ENCODE data around the gene KCNIP1.
"Not testable (repeated sequence)": the region's sequence is repeated elsewhere in the genome, so short reads cannot be mapped to it uniquely, and the experiment has no call there.

Gene KCNIP1

GRCh38 chr5:170545811-170546210 is 42.0 kb downstream of the KCNIP1 start:
- H4K20me1 ChIP-seq (ENCODE audit: insufficient read depth, low read length) = no peaks in the 10 kb centered on the region

GRCh38 chr5:170546282-170546681 is 42.5 kb downstream of the KCNIP1 start:
- H2AFZ ChIP-seq (ENCODE audit: low read length) = no peak overlapping the region
- H3K9me2 ChIP-seq (ENCODE audit: low read depth, low read length) = no peaks in the 10 kb centered on the region
- H3K9me3 ChIP-seq (ENCODE audit: low read length) = no peaks in the 10 kb centered on the region

More at GRCh38 chr5:170545811-170546210, 42.0 kb downstream of the KCNIP1 start:
- H2AFZ ChIP-seq (ENCODE audit: low read length) = no peak overlapping the region
- no peaks in the 10 kb centered on the region for H3K36me3 ChIP-seq (ENCODE audit: insufficient read depth, low read length)
- no peak overlapping the region for H3K4me3 ChIP-seq (ENCODE audit: low read depth, low read length, poor library complexity, severe bottlenecking)
- H3K9ac ChIP-seq (ENCODE audit: low read length) = no peak overlapping the region
- H3K27me3 ChIP-seq (ENCODE audit: insufficient read depth, low read length) = no peaks in the 10 kb centered on the region; the same call in 1 of the 2 replicates
- no peaks in the 10 kb centered on the region for H3K4me1 ChIP-seq (ENCODE audit: insufficient read depth, low read length, severe bottlenecking)
- H3K9me2 ChIP-seq (ENCODE audit: low read depth, low read length) = no peaks in the 10 kb centered on the region
- H3K79me2 ChIP-seq (ENCODE audit: insufficient read depth, low read length) = no peaks in the 10 kb centered on the region
- H3K9me3 ChIP-seq (ENCODE audit: low read length) = no peaks in the 10 kb centered on the region
- TF ChIP-seq EZH2 (IDR thresholded peaks at IDR 0.05; ENCODE audit: borderline replicate concordance, low read length) (no peak), CTCF (IDR thresholded peaks at IDR 0.05; ENCODE audit: low read length) (no peak)
- H3K27ac ChIP-seq (ENCODE audit: low read depth, low read length, poor library complexity, severe bottlenecking) = no peak overlapping the region
- no peaks in the 10 kb centered on the region for H3F3A ChIP-seq (ENCODE audit: insufficient read depth, low read length)
- H3K4me2 ChIP-seq (ENCODE audit: low read length) = no peak overlapping the region

GRCh38 chr5:170550382-170550781 is 46.6 kb downstream of the KCNIP1 start:
- H3K27me3 ChIP-seq (ENCODE audit: insufficient read depth, low read length) = not testable (repeated sequence)

More at GRCh38 chr5:170546282-170546681, 42.5 kb downstream of the KCNIP1 start:
- TF ChIP-seq CTCF (IDR thresholded peaks at IDR 0.05; ENCODE audit: low read length) (no peak), EZH2 (IDR thresholded peaks at IDR 0.05; ENCODE audit: borderline replicate concordance, low read length) (no peak)
- Histone ChIP-seq H3K4me3 (ENCODE audit: low read depth, low read length, poor library complexity, severe bottlenecking) (no peak overlapping the region), H3K9ac (ENCODE audit: low read length) (no peak overlapping the region), H3K27ac (ENCODE audit: low read depth, low read length, poor library complexity, severe bottlenecking) (no peak overlapping the region), H3K27me3 (ENCODE audit: insufficient read depth, low read length) (no peaks in the 10 kb centered on the region; the same call in 1 of the 2 replicates), H3F3A (ENCODE audit: insufficient read depth, low read length) (no peaks in the 10 kb centered on the region), H3K4me2 (ENCODE audit: low read length) (no peak overlapping the region), H3K79me2 (ENCODE audit: insufficient read depth, low read length) (no peaks in the 10 kb centered on the region), H3K36me3 (ENCODE audit: insufficient read depth, low read length) (no peaks in the 10 kb centered on the region), H3K4me1 (ENCODE audit: insufficient read depth, low read length, severe bottlenecking) (no peaks in the 10 kb centered on the region), H4K20me1 (ENCODE audit: insufficient read depth, low read length) (no peaks in the 10 kb centered on the region)

GRCh38 chr5:170551076-170551475 is 47.3 kb downstream of the KCNIP1 start:
- H4K20me1 ChIP-seq (ENCODE audit: insufficient read depth, low read length) = no peaks in the 10 kb centered on the region
- TF ChIP-seq CTCF (IDR thresholded peaks at IDR 0.05; ENCODE audit: low read length) (no peak), EZH2 (IDR thresholded peaks at IDR 0.05; ENCODE audit: borderline replicate concordance, low read length) (no peak)
- no peaks in the 10 kb centered on the region for H3F3A ChIP-seq (ENCODE audit: insufficient read depth, low read length)
- H3K27me3 ChIP-seq (ENCODE audit: insufficient read depth, low read length) = no peaks in the 10 kb centered on the region
- H3K9me3 ChIP-seq (ENCODE audit: low read length) = no peaks in the 10 kb centered on the region
- H3K79me2 ChIP-seq (ENCODE audit: insufficient read depth, low read length) = no peaks in the 10 kb centered on the region
- H3K4me3 ChIP-seq (ENCODE audit: low read depth, low read length, poor library complexity, severe bottlenecking) = no peak overlapping the region
- no peak overlapping the region for H2AFZ ChIP-seq (ENCODE audit: low read length)
- no peaks in the 10 kb centered on the region for H3K4me1 ChIP-seq (ENCODE audit: insufficient read depth, low read length, severe bottlenecking)
- no peak overlapping the region for H3K4me2 ChIP-seq (ENCODE audit: low read length)
- no peak overlapping the region for H3K27ac ChIP-seq (ENCODE audit: low read depth, low read length, poor library complexity, severe bottlenecking)
- H3K9me2 ChIP-seq (ENCODE audit: low read depth, low read length) = no peaks in the 10 kb centered on the region
- no peak overlapping the region for H3K9ac ChIP-seq (ENCODE audit: low read length)
- no peaks in the 10 kb centered on the region for H3K36me3 ChIP-seq (ENCODE audit: insufficient read depth, low read length)

More at GRCh38 chr5:170550382-170550781, 46.6 kb downstream of the KCNIP1 start:
- not testable (repeated sequence) for H4K20me1 ChIP-seq (ENCODE audit: insufficient read depth, low read length); H3K27ac ChIP-seq (ENCODE audit: low read depth, low read length, poor library complexity, severe bottlenecking); H3K9ac ChIP-seq (ENCODE audit: low read length); H3K4me3 ChIP-seq (ENCODE audit: low read depth, low read length, poor library complexity, severe bottlenecking); H3K4me2 ChIP-seq (ENCODE audit: low read length); H3K36me3 ChIP-seq (ENCODE audit: insufficient read depth, low read length); H3K9me2 ChIP-seq (ENCODE audit: low read depth, low read length); H2AFZ ChIP-seq (ENCODE audit: low read length); H3F3A ChIP-seq (ENCODE audit: insufficient read depth, low read length); H3K79me2 ChIP-seq (ENCODE audit: insufficient read depth, low read length); H3K9me3 ChIP-seq (ENCODE audit: low read length); H3K4me1 ChIP-seq (ENCODE audit: insufficient read depth, low read length, severe bottlenecking)
